MM.1S (cell line): Measurements from ENCODE around the gene DMRT3.

Experiments used
- EZH2 ChIP-seq: fragments of 300-600 bp; sonication (generic); optimal IDR thresholded peaks from 2 replicates; pipeline ENCODE3; 2017; ENCODE audit warnings: low read depth, mild to moderate bottlenecking, antibody characterized with exemption, low read length, mixed read lengths
- TF ChIP-seq, protein P1 (sequence below): fragments of 300-600 bp; sonication (generic); IDR thresholded peaks from 2 replicates; pipeline ENCODE4 v1.5.1; 2016; ENCODE audit warnings: antibody characterized with exemption, low read length, mixed read lengths

GRCh38 chr9:976258-976942, at the start of gene DMRT3:
- TF ChIP-seq EZH2: no peak
- TF ChIP-seq, protein P1, sequence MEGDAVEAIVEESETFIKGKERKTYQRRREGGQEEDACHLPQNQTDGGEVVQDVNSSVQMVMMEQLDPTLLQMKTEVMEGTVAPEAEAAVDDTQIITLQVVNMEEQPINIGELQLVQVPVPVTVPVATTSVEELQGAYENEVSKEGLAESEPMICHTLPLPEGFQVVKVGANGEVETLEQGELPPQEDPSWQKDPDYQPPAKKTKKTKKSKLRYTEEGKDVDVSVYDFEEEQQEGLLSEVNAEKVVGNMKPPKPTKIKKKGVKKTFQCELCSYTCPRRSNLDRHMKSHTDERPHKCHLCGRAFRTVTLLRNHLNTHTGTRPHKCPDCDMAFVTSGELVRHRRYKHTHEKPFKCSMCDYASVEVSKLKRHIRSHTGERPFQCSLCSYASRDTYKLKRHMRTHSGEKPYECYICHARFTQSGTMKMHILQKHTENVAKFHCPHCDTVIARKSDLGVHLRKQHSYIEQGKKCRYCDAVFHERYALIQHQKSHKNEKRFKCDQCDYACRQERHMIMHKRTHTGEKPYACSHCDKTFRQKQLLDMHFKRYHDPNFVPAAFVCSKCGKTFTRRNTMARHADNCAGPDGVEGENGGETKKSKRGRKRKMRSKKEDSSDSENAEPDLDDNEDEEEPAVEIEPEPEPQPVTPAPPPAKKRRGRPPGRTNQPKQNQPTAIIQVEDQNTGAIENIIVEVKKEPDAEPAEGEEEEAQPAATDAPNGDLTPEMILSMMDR: no peak
